ENCODE measurements around the gene KAZALD1. TPM values are rescaled to one million over a fixed set of nuclear protein-coding genes. Genes with fewer than 3 reads are reported as not detected.

The KAZALD1 gene
- total RNA-seq, 2 donors from 2014 or later, result 7.0 to 7.5 TPM

GRCh38 chr10:101060036-101060950 is 1.5 kb upstream of the KAZALD1 start:
- TF ChIP-seq, protein P1, sequence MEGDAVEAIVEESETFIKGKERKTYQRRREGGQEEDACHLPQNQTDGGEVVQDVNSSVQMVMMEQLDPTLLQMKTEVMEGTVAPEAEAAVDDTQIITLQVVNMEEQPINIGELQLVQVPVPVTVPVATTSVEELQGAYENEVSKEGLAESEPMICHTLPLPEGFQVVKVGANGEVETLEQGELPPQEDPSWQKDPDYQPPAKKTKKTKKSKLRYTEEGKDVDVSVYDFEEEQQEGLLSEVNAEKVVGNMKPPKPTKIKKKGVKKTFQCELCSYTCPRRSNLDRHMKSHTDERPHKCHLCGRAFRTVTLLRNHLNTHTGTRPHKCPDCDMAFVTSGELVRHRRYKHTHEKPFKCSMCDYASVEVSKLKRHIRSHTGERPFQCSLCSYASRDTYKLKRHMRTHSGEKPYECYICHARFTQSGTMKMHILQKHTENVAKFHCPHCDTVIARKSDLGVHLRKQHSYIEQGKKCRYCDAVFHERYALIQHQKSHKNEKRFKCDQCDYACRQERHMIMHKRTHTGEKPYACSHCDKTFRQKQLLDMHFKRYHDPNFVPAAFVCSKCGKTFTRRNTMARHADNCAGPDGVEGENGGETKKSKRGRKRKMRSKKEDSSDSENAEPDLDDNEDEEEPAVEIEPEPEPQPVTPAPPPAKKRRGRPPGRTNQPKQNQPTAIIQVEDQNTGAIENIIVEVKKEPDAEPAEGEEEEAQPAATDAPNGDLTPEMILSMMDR (IDR thresholded peaks at IDR 0.05), result peak; percentile 72 to 89
- H3K4me1 ChIP-seq, result peaks cover 0 to 47% of the 10 kb centered on the region in 2 donors
- H3K36me3 ChIP-seq, result no peaks in the 10 kb centered on the region
- peak overlapping the region; percentile 97 to 98 for H3K27ac ChIP-seq
- peak overlapping the region; percentile 72 to 75 for H3K4me3 ChIP-seq
- no peaks in the 10 kb centered on the region for H3K9me3 ChIP-seq
- DNase-seq (ENCODE audit: low spot score), result peak; percentile 93
- no peaks in the 10 kb centered on the region for H3K27me3 ChIP-seq

- Histone ChIP-seq H3K4me3 (peak overlapping the region; percentile 72 to 75), H3K4me1 (peaks cover 0 to 55% of the 10 kb centered on the region in 2 donors), H3K9me3 (no peaks in the 10 kb centered on the region), H3K36me3 (no peaks in the 10 kb centered on the region), H3K27ac (peak overlapping the region; percentile 97 to 98), H3K27me3 (no peaks in the 10 kb centered on the region)
- peak; percentile 93 for DNase-seq (ENCODE audit: low spot score)
- TF ChIP-seq, protein P1 (IDR thresholded peaks at IDR 0.05), result no peak
Measured at GRCh38 chr10:101060951-101061623, 702 bp upstream of the KAZALD1 start.

GRCh38 chr10:101062232-101063049 is 652 bp downstream of the KAZALD1 start:
- H3K4me1 ChIP-seq, result peaks cover 0 to 68% of the 10 kb centered on the region in 2 donors
- peak overlapping the region; percentile 97 to 98 for H3K27ac ChIP-seq
- H3K4me3 ChIP-seq, result peak overlapping the region; percentile 9 to 72
- TF ChIP-seq, protein P1 (IDR thresholded peaks at IDR 0.05), result peak; percentile 48 to 81
- DNase-seq (ENCODE audit: low spot score), result no peak
- H3K27me3 ChIP-seq, result no peaks in the 10 kb centered on the region
- H3K9me3 ChIP-seq, result no peaks in the 10 kb centered on the region
- H3K36me3 ChIP-seq, result no peaks in the 10 kb centered on the region

- Histone ChIP-seq H3K4me1 (peaks cover 0 to 72% of the 10 kb centered on the region in 2 donors), H3K36me3 (no peaks in the 10 kb centered on the region), H3K4me3 (peak overlapping the region; percentile 9 to 72), H3K9me3 (no peaks in the 10 kb centered on the region), H3K27me3 (no peaks in the 10 kb centered on the region), H3K27ac (peak overlapping the region; percentile 97 to 98)
- DNase-seq (ENCODE audit: low spot score), result no peak
- TF ChIP-seq, protein P1 (IDR thresholded peaks at IDR 0.05), result no peak
Measured at GRCh38 chr10:101063050-101063525, 1.3 kb downstream of the KAZALD1 start.

Measured in right atrium auricular region (tissue), 2 donors.